GM08714 (cell line): ENCODE data around the gene MEN1.

Experiments used
- H3K4me3 ChIP-seq: fragments of 200-500 bp; sonication (Bioruptor generic); 2 replicates; pipeline ENCODE4 v1.5.1; 2014; ENCODE audit warnings: mild to moderate bottlenecking, low read length, inconsistent platforms
- ZNF274 ChIP-seq: IDR thresholded peaks from 2 replicates; pipeline ENCODE4 v1.6.1; 2012; ENCODE audit warnings: mild to moderate bottlenecking, low read depth, low read length

Gene MEN1

DNA sequence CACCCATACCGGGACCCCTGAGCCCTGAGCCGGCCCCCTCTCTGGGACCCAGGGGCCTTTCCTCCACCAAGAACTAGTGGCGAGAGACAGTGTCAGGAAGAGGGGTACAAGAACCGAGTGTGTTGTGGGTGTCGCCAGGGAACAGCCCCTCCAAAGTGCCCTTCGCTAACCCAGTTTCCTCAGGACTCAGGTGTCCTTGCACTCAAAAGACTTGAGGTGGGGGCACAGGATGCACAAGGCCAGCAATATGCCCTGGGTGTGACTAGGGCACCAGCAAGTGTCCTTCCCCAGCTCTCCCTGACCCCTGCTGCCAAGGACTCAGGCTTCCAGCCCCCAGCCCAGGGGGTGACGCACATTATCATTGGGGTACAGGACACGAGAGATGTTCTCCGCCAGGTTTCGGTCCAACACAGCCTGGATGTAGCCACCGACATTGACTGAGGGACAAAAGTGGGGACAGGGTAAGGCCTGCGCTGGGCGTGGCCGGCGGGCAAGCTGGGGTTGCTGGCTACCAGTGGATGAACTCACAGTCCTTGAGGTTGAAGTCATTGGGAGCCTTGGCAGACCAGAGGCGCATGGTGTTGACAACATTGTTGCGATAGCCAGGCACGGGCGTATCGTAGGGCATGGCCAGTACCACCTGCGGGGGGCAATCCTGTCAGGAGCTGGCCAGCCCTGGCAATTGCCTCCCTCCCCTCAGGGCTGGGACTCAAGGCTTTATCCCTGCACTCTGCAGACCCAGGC, 55.3 kb downstream of the MEN1 start:
- TF ChIP-seq ZNF274: no peak
- H3K4me3 ChIP-seq: no peak overlapping the region

DNA sequence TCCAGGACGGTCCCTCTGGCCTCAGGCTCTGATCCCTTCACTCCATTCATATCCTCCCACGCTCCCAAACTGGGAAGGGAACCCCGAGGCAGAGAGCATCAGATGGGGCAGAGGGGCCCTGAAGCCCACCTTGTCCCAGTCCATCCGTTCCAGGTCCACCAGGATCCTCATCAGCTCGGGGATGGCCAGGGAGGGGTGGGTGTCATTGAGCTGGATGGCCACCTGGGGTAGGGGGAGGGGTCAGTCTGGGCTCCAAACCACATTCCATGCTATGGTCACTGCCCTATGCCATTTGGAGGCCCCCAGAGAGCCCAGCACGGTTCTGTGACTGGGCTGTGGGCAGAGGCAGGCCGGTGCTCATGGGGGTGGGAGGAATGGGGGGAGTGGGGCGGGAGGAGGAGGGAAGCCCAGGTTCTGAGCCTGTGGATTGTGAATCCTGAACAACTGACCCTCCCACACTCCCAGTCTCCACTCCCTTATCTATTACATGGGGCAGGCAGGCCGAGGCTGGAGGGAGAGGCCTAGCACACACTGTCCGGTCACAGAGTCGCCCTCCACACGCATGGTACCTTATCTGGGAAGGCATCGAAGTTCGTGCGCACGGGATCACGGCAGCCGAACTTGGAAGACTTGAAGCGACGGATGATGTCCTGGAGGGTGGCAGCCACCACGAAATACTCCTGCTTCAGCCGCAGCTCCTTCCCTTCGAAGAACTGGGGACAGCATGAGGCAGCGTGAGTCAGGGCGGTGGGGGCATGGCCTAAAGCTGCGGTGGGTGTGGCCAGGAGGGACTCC, 56.0 kb downstream of the MEN1 start:
- no peak for TF ChIP-seq ZNF274
- H3K4me3 ChIP-seq: no peak overlapping the region
